GM19372 (cell line): ENCODE results near the gene BNIP5.
"Not testable (repeated sequence)": the region's sequence is repeated elsewhere in the genome, so short reads cannot be mapped to it uniquely, and the experiment has no call there.

Experiments used
- ATAC-seq: cut with Tn5 transposase; IDR thresholded peaks from one replicate; pipeline ENCODE4 v1.9.1; 2021; ENCODE audit warnings: mild to moderate bottlenecking, low read depth, moderate library complexity; ENCODE audit not compliant: unreplicated experiment

BNIP5 gene

GRCh38 chr6:36367743-36368142, 31.1 kb upstream of the BNIP5 start:
- ATAC-seq, result no peak

DNA sequence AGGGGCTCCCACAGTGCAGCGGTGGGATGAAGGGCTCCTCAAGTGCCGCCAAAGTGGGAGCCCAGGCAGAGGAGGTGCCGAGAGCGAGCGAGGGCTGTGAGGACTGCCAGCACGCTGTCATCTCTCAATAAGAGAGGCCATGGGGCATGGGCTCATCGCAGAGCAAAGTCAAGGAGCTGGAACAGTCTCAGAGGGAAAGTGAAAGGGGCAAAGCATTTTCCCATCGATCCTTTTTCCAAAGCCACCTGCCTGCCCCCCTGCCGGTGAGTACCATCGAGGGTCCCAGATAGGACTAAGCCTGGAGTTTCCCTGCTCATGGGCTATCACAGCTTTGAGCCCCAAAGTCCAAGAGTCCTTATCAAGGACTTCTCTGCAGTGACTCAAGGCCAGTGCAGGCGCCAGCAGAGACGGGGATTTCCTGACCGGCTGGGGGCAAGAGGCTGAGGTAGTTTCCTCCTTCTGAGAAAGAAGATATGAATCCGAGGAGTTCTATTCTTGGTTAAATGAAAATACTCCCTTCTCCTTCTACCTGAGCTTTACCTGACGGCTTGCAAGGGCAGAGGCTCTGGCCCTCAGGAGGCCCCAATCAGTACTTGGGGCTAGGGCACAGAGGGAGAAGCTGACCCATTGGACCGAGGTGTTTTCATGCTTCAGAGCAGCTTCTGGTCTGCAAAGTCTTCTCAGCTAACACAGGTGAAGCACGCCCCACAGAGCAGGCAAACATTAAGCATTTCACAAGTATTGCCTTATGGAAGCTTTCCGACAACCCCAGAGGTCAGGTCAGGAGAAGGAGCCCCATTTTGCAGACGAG, 28.2 kb upstream of the BNIP5 start:
- ATAC-seq, result no peak

- not testable (repeated sequence) for ATAC-seq
These were observed 27.5 kb upstream of the BNIP5 start for GRCh38 chr6:36364061-36364635.

DNA sequence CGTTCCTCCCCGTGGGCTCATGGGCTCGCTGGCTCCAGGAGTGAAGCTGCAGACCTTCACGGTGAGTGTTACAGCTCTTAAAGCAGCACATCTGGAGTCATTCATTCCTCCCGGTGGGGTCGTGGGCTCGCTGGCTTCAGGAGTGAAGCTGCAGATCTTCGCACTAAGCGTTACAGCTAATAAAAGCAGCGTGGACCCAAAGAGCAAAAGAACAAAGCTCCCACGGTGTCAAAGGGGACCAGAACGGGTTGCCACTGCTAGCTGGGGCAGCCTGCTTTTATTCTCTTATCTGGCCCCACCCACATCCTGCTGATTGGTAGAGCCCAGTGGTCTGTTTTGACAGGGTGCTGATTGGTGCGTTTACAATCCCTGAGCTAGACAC, 26.7 kb upstream of the BNIP5 start:
- ATAC-seq, result not testable (repeated sequence)

- ATAC-seq, result no peak
These were observed 26.1 kb upstream of the BNIP5 start for GRCh38 chr6:36362551-36363370.

DNA sequence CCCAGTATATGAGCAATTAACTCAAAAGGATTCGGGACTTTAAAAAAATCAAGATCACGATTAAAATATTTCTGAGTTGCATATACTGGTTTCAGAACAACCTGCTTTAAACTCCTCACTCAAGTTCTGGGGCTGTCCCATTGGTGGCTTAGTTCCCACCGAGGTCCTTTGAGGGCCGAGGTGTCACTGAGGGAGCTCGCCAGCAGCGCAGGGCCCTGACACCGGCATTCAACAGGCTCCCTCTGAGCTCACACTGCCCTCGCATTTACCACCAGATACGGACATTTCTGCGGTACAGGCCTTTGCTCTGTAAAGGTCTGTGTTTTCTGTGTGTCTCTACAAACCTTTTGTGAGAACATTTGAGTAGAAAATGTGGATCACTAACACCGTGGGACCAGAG, 24.4 kb upstream of the BNIP5 start:
- ATAC-seq, result no peak

DNA sequence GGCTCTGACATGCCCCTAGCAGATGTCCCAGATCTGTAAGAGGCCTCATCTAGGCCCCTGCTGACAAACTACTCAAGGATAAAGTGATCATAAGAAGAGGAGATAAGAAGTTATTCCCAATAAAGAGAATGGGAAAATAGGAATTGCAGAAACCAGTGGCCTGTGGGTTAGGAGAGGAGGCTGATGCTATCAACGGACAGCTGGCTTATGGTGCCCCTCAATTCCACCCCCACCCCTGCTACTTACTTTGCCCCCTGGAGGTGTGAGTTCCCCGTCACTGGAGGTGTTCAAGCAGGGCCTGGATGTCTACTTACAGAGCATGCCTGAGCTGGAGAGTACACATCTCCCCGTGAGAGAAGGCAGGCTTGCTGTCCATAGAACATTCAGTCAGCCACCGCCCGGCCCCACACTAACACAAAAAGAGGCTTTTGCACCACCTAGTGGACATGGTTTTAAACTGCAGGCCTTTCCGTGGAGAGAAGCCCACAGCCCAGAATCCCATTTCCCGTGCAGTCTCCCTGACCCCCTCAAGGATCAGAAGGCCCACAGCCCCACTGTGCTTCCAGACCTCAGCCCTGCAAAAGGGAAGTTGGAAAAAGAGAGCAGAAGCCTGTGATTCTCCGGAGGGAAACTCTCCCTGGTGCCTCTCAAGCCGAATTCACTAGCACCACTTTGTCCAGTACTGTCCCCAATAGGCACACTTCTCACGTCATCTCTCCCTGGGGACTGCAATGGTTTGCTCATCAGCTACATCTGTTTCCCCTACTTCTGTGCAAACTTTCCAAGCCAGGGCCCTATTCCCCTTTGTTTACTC, 23.8 kb upstream of the BNIP5 start:
- no peak for ATAC-seq

DNA sequence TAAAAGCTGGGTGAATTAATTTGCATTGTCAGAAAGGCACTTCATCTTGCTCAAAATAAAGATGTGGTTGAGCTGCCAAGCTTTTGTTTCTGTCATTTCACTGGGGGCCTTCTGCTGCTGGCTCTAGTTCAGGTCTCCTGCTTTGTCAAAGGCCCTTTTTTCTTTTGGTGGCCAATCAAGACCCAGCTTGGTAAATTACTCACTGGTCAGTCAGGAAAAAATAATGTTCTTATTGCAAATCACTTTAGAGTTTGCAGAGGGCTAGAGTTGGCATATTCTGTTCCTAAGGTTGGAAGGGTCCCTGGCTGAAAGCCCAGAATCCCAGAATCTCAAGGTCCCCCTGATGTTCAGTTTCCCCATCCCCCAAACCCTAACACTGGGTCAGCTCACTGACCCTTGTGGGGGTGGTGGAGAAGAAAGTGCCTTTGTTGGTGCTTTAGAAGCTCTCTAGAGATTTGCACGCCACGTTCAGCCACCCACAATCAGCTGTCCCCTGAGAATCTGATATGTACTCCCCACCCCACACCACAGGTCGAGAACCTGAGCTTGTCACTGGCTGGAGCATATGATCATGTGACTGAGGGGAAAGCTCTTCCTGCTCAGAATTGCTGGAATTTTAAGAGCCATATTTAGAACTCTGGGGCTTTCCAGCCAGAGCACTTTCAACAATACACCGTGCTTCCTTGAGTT, 21.7 kb upstream of the BNIP5 start:
- no peak for ATAC-seq

- ATAC-seq, result no peak
These were observed 21.2 kb upstream of the BNIP5 start for GRCh38 chr6:36357872-36358225.

GRCh38 chr6:36355819-36356218, 19.1 kb upstream of the BNIP5 start:
- no peak for ATAC-seq

DNA sequence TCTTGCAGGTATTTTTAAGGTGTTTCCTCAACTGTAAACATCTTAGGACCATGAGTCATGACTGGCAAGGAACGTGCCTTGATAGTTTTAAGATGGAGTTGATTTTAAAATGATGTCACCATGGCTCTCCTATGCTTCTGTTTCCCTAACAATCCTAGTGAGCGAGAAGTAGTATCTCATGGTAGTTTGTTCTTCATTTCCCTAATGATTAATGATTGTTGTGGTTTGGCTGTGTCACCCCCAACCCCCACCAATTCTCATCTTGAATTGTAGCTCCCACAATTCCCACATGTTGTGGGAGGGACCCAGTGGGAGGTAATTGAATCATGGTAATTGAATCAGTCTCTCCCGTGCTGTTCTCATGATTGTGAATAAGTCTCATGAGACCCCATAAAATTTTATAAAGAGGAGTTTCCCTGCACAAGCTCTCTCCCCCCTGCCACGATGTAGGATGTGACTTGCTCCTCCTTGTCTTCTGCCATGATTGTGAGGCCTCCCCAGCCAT, 16.8 kb upstream of the BNIP5 start:
- ATAC-seq, result no peak

GRCh38 chr6:36352477-36353157, 15.9 kb upstream of the BNIP5 start:
- ATAC-seq, result no peak

DNA sequence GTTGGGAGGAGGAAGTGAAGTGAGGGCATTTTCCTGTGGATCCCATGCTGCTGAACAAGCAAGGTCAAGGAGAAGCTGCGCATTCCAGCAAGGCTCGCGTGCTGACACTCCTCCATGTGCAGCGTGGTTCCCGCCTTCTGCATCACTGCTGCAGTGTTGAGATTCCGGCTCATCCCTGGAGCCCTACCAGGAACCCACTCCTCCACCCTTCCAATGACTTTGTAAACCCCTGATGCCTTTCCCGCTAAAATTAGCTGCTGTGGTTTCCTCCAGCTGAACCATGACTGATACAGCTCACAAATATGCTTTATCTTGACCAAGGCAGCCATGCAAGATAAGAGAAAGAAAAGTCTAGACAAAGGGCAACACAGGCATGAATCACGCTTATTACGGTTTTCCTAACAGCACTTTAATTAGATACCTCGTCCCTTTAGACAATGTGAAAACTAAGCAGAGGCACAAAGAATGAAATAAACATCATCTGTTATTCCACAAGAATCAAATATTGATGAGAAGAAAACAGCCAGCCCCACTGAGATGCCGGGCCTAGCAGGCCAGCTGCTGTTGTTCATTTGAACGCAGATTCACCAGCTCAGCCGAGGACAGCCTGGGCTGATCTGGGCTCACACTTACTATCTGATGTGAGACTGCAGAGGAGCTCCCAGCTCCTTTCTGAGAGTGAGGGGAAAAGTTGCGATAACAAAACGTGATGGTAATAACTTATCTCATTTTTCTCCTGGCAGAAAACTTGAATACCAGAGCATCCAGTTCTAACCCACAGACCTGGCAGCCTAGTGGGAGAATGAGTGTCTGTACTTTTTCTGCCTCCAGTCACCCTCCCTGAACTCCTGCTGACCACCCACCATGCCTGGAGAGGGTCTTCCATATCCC, 14.2 kb upstream of the BNIP5 start:
- ATAC-seq, result no peak

GRCh38 chr6:36350082-36350481, 13.4 kb upstream of the BNIP5 start:
- no peak for ATAC-seq

GRCh38 chr6:36349240-36349639, 12.6 kb upstream of the BNIP5 start:
- ATAC-seq, result no peak

DNA sequence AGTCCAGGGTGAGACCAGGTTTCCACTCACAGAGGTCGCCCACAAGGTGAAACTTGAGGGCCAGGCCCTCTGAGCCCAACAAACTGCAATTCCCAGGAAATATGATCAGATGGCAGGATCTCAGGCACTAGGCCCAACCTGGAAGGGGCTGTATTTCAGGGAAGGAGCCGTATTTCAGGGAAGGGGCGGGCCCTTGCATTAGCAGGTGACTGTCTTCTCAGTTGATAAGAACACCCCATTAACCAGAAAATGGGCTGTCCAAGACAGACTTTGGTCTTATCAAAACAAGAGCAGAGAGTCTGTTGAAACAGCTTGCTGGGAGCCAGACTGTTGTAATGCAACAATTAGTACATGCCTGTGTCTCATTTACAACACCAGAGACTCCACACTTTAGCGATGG, 10.9 kb upstream of the BNIP5 start:
- no peak for ATAC-seq

DNA sequence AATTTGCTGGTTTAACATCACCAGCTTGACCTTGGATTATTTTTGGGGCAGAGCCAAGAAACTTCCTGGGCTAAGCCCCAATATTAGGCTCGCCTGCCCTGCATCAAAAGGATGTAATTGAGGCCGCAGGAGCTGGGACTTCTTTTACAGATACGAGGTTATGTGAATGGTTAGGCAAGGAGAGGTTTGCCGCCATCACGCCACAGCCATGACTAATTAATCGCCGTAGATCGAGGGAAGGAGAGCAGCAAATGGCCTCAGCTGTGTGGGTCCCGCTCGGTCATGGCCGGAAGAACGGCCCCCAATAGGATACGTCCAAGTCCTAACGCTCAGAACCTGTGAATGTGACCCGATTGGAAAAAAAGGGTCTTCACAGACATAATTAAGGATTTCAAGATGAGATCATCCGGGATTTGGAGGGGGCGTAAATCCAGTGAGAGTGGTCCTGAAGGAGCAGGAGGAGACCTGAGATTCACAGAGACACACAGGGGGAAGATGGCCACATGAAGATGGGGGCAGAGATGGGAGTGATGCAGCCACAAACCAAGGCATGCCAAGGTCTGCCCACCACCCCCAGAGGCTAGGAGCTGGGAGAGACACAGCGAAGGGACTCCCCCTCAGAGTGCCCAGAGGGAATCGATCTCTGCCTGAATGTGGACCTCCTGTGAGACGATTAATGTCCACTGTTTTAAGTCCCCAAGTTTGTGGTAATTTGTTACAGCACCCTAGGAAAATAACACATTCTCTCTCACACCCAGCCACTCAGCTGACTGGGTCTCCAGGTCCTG, 10.0 kb upstream of the BNIP5 start:
- no peak for ATAC-seq
